ENCODE measurements around the gene PRDM10.
"Not testable (repeated sequence)": the region's sequence is repeated elsewhere in the genome, so short reads cannot be mapped to it uniquely, and the experiment has no call there.

The PRDM10 gene, protein sequence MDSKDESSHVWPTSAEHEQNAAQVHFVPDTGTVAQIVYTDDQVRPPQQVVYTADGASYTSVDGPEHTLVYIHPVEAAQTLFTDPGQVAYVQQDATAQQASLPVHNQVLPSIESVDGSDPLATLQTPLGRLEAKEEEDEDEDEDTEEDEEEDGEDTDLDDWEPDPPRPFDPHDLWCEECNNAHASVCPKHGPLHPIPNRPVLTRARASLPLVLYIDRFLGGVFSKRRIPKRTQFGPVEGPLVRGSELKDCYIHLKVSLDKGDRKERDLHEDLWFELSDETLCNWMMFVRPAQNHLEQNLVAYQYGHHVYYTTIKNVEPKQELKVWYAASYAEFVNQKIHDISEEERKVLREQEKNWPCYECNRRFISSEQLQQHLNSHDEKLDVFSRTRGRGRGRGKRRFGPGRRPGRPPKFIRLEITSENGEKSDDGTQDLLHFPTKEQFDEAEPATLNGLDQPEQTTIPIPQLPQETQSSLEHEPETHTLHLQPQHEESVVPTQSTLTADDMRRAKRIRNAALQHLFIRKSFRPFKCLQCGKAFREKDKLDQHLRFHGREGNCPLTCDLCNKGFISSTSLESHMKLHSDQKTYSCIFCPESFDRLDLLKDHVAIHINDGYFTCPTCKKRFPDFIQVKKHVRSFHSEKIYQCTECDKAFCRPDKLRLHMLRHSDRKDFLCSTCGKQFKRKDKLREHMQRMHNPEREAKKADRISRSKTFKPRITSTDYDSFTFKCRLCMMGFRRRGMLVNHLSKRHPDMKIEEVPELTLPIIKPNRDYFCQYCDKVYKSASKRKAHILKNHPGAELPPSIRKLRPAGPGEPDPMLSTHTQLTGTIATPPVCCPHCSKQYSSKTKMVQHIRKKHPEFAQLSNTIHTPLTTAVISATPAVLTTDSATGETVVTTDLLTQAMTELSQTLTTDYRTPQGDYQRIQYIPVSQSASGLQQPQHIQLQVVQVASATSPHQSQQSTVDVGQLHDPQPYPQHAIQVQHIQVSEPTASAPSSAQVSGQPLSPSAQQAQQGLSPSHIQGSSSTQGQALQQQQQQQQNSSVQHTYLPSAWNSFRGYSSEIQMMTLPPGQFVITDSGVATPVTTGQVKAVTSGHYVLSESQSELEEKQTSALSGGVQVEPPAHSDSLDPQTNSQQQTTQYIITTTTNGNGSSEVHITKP

GRCh38 chr11:130002352-130002845 is at the start of gene PRDM10:
TSS of gene PRDM10 (minus strand) at chr11:130002835. CDS start at chr11:129960964, 41,871 bp downstream.
- DNase-seq, result peak in 1 of 2 experiments; percentile 12

DNA sequence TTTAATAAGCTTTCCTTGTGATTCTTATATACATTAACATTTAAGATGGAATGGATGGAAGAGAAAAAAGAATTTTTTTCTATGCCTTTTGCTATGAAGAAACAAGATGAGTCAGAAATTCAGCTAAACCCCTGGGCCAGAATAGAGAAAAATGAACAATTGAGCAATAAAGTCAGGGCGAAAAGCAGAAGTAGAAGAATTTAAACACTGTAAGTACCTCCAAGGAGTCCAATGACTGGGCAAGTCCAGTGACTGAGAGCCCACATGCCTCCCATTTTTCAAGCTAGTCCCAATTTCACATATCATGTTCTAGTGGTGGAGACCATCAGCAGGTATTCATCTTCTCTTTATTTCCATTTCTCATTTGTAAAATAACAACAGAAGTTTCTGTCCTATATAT is 48.4 kb upstream of the PRDM10 start:
- no peak for DNase-seq

DNA sequence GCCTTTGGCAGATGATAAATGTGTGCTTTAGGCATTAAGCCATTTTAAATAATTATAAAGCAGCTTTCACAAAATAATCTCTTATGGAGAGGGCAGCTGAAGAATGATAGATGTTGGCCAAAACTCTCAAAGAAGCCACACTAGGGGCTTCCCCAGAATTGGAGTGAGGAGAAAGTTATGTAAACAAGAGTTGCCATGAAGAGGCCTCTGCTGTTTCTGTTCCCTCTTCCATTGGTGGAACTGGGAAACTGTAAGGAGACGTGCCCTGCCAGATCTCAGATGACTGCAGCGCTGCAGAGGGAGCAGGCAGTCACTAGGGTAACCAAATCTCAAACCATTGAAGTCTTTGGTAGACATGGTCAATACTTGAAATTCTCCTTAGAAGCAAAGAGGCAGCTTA is 47.6 kb upstream of the PRDM10 start:
- no peak for DNase-seq

GRCh38 chr11:130049328-130049771 is 46.7 kb upstream of the PRDM10 start:
- DNase-seq, result no peak

DNA sequence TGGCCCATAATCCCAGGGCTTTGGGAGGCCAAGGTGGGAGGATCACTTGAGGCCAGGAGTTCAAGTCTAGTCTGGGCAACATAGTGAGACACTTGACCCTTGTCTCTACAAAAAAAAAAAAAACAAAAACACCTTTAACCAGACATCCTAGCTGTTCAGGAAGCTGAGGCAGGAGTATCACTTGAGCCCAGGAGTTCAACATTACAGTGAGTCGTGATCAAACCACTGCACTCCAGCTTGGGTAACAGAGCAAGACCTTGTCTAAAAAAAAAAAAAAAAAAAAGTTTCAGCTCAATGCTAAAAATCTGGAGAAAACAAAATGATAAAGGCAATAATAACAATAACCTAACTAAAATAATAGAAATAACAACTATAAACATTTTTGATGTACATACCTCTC is 44.5 kb upstream of the PRDM10 start:
- no peak for DNase-seq

DNA sequence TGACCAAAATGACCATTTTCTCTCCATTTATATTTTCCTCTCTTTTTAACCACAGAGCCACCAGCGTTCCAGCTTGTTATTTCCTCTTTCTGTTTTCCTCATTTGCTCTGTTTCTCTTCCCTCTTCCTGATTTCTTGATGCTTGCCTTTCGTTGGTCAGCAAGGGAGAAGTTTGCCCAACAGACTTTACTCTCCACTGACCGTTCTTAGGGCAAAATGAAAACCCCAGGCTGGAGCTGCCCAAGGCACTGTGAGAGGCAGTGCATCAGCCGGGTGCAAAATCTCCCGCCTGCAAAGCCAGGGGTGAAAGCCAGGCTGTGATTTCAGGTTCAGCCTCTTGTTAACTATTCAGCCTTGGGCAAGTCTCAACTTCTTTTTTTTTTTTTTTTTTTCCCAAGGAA is 40.9 kb upstream of the PRDM10 start:
- no peak for DNase-seq

GRCh38 chr11:130042093-130042591 is 39.5 kb upstream of the PRDM10 start:
- no peak for DNase-seq

DNA sequence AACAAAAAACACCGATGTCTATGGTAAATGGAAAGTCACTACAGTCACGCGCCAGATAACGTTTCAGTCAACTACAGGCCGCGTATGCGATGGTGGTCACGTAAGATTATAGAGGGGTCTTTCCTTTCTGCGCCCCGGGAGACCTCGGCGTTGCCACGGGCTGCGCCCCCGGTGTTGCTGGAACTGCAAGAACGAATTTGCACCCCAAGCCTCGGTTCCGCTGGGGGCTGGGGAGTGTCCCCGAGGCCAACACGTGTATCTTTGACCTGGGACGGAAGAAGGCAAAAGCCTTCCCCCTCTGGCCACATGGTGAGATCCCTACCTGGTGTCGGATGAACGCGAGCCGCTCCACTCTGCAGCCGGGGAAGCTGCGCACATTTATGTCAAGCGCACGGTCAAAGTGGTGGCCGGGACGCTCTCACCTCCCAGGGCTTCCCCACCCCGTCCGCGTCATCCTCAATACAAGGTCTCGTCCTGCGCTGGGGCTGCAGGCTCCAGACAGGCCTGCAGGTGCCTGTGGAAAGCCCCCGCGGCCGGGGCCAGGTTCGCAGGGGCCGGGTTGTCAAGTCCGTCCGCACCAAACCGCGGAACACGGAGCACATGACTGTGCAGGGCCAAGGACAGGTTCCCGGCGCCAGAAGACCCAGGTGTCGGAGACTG is 37.8 kb upstream of the PRDM10 start:
- DNase-seq, result no peak

GRCh38 chr11:130037881-130038585 is 35.4 kb upstream of the PRDM10 start:
- no peak for DNase-seq

GRCh38 chr11:130037058-130037457 is 34.4 kb upstream of the PRDM10 start:
- DNase-seq, result no peak

DNA sequence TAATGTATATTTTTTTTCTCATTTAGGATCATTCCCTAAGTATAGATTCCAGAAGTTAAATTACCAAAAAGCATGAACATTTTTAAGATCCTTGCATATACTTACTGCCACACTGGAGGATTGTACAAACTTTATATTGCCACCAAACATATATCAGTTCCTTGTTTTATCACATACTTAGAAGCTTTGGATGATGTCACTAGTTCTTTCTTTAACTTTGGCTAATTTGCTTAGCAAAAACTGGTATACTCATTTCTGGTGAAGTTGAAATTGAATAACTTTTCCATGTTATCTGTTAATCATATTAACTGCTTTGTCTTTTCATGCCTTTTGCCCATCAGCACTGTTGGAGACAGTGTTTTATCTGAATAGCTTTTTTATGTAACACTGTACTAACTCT is 31.6 kb upstream of the PRDM10 start:
- no peak for DNase-seq

- no peak for DNase-seq
Measured at GRCh38 chr11:130032931-130033330, 30.3 kb upstream of the PRDM10 start.

DNA sequence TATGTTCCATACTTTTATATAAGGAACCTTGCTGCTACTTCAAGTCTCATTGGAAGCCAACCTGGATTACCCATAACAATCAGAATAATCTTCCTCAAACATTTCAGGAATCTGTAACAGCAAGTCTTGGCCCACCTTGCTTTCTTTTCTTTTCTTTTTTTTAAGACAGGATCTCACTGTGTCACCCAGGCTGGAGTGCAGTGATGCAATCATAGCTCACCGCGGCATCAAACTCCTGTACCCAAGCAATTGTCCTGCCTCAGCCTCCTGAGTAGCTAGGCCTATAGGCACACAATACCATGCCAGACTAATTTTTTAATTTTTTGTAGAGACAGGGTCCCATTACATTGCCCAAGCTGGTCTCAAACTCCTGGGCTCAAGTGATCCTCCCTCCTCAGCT is 29.3 kb upstream of the PRDM10 start:
- no peak for DNase-seq

GRCh38 chr11:130031056-130031455 is 28.4 kb upstream of the PRDM10 start:
- DNase-seq, result no peak

GRCh38 chr11:130029137-130029536 is 26.5 kb upstream of the PRDM10 start:
- DNase-seq, result no peak

GRCh38 chr11:130025371-130025770 is 22.7 kb upstream of the PRDM10 start:
- no peak for DNase-seq

- DNase-seq, result no peak
Measured at GRCh38 chr11:130024361-130024760, 21.7 kb upstream of the PRDM10 start.

DNA sequence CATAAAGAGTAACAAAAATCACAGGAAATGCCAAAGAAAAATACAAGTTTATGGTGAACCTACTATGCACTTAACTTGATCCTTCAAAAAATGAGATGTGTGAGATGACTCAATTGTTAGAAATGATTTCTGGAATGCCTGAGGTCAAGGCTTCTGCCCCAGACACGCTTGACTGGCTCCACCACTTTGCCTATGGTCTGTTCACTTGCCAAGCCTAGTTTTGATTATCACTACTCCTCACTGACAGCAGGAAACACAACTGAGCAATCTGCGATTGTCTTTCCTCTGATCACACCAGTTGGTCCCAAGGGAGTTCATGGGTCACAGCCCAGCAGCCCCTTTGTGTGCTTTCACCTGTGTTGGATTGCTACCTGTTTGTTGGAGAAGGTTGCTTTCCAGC is 20.6 kb upstream of the PRDM10 start:
- DNase-seq, result no peak

DNA sequence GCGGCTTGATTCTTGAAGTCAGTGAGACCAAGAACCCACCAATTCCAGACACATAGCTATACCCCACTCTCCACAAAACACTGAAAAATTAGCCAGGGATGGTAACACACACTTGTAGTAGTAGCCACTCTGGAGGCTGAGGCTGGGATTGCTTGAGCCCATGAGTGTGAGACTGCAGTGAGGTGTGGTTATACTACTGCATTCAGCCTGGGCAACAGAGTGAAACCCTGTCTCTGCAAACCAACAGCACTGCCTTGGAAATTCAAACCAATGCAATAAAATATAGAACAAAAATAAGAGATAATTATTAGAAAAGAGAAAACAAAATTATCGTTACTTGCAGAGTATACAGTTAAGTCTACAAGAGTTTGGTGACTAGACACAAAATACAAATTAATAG is 20.2 kb upstream of the PRDM10 start:
- DNase-seq, result no peak

GRCh38 chr11:130021606-130022005 is 19.0 kb upstream of the PRDM10 start:
- not testable (repeated sequence) for DNase-seq

DNA sequence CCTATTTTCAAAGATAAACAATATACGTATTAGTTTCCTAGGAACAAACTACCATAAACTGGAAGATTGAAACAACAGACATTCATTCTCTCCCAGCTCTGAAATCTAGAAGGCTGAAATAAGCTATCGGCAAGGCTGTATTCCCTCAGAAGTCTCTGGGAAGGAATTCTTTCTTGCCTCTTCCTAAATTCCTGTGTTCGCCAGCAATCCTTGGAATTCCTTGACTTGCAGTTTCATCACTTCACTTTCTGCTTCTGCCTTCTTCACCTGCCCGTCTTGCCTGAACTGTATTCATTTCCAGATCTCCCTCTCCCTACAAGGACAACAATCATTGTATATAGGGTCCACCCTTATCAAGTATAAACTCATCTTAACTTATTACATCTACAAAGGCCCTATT is 17.7 kb upstream of the PRDM10 start:
- no peak for DNase-seq

DNA sequence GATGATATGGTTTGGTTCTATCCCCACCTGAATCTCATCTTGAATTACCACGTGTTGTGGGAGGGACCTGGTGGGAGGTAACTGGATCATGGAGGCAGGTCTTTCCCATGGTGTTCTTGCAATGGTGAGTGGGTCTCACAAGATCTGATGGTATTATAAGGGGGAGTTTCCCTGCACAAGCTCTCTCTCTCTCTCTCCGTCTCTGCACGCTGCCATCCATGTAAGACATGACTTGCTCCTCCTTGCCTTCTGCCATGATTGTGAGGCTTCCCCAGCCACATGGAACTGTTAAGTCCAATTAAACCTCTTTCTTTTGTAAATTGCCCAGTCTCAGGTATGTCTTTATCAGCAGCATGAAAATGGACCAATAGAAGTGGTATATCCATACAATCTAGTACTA is 13.2 kb upstream of the PRDM10 start:
- DNase-seq, result not testable (repeated sequence)

Measured in cerebellar nuclear complex (tissue), 1 donor.